HEK293 (cell line): ENCODE results near the gene CSNK1A1.
"Not testable (repeated sequence)": the region's sequence is repeated elsewhere in the genome, so short reads cannot be mapped to it uniquely, and the experiment has no call there.

ENCODE experiments used
- CTCF ChIP-seq: fragments of 450-650 bp; formaldehyde crosslinking; IDR thresholded peaks from 2 replicates; pipeline ENCODE4 v1.5.1; 2016; ENCODE audit warnings: missing biosample characterization, missing genetic modification characterization
- KLF16 ChIP-seq: fragments of 450-650 bp; formaldehyde crosslinking; IDR thresholded peaks from 2 replicates; pipeline ENCODE4 v1.5.1; 2017; ENCODE audit warnings: missing biosample characterization, missing genetic modification characterization
- ZBTB26 ChIP-seq: fragments of 450-650 bp; formaldehyde crosslinking; optimal IDR thresholded peaks from 2 replicates; pipeline ENCODE3; 2016; ENCODE audit warnings: missing biosample characterization, mild to moderate bottlenecking, missing genetic modification characterization
- ZNF274 ChIP-seq, 2 experiments: fragments of 200-500 bp in 1 of 2; fragments of 450-650 bp in 1 of 2; sonication (Bioruptor generic) in 1 of 2; formaldehyde crosslinking in 1 of 2; IDR thresholded peaks; 2 replicates each; pipeline versions ENCODE4 v1.5.1 to v1.6.1; 2014 to 2016; ENCODE audit warnings: borderline replicate concordance in 1 of 2, inconsistent platforms in 1 of 2, low read length in 1 of 2, missing biosample characterization in 1 of 2, missing genetic modification characterization in 1 of 2

- TF ChIP-seq ZNF274 (IDR thresholded peaks at IDR 0.05; ENCODE audit: low read length); ZNF274 (tag by site-specific recombination; IDR thresholded peaks at IDR 0.05; ENCODE audit: borderline replicate concordance); KLF16 (tag by site-specific recombination); CTCF (tag by site-specific recombination); ZBTB26 (tag by site-specific recombination): not testable (repeated sequence)
Observed at GRCh38 chr5:149595105-149595504, 43.9 kb upstream of the CSNK1A1 start.
